H1 (cell line): ENCODE measurements around the gene CACNA2D3. TPM values are rescaled to one million over a fixed set of nuclear protein-coding genes. Genes with fewer than 3 reads are reported as not detected.

ENCODE experiments used
- CTCF ChIA-PET: fragments of 300-600 bp; sonication (Branson Sonifier 250); formaldehyde crosslinking; loops from one replicate; lab custom pipeline; 2021; ENCODE audit not compliant: partially characterized antibody; lab: Charles Lee
- POLR2A ChIA-PET: fragments of 300-600 bp; sonication (Branson Sonifier 250); formaldehyde crosslinking; loops from one replicate; lab custom pipeline; 2021; ENCODE audit warnings: inconsistent platforms; ENCODE audit not compliant: partially characterized antibody; lab: Charles Lee
- DNase-seq, 2 experiments: peaks; one replicate each; pipeline versions ENCODE4 v3.0.0 to v3.0.0-alpha.2; 2010 to 2022; ENCODE audit warnings: low spot score in 2 of 2, low read depth in 1 of 2, mixed read lengths in 1 of 2
- FAIRE-seq: peaks from 2 replicates; lab custom pipeline; 2011; peaks lifted over from hg19 to GRCh38; lab: Jason Lieb, UNC
- H2AFZ ChIP-seq: 2 replicates; pipeline ENCODE4 v1.8.1; 2012; ENCODE audit warnings: low read length, inconsistent platforms
- H2AK5ac ChIP-seq: 2 replicates; pipeline ENCODE4 v1.6.1; 2013; ENCODE audit warnings: low read depth, low read length
- H2BK120ac ChIP-seq: replicated peaks from 2 replicates; pipeline ENCODE3; 2013; ENCODE audit warnings: low read depth, low read length, inconsistent platforms
- H2BK12ac ChIP-seq: 2 replicates; pipeline ENCODE4 v1.6.1; 2013; ENCODE audit warnings: low read depth, low read length
- H2BK15ac ChIP-seq: 2 replicates; pipeline ENCODE4 v1.6.1; 2013; ENCODE audit warnings: low read length
- H2BK20ac ChIP-seq: 2 replicates; pipeline ENCODE4 v1.6.1; 2013; ENCODE audit warnings: low read length
- H2BK5ac ChIP-seq: 2 replicates; pipeline ENCODE4 v1.6.1; 2013; ENCODE audit warnings: low read depth, low read length
- H3K14ac ChIP-seq: 2 replicates; pipeline ENCODE4 v1.6.1; 2013; ENCODE audit warnings: inconsistent platforms; ENCODE audit not compliant: insufficient read length
- H3K18ac ChIP-seq: 2 replicates; pipeline ENCODE4 v1.6.1; 2013; ENCODE audit warnings: low read length; ENCODE audit errors: extremely low read depth
- H3K23ac ChIP-seq: 2 replicates; pipeline ENCODE4 v1.6.1; 2013; ENCODE audit warnings: inconsistent platforms; ENCODE audit not compliant: insufficient read length
- H3K23me2 ChIP-seq: 2 replicates; pipeline ENCODE4 v1.6.1; 2013; ENCODE audit warnings: low read depth, low read length
- H3K27ac ChIP-seq: 2 replicates; pipeline ENCODE4 v1.6.1; 2011; ENCODE audit warnings: low read depth, low read length, inconsistent platforms
- H3K27me3 ChIP-seq, 4 experiments: replicated peaks in 1 of 4; 1 replicate in 1 of 4; 2 replicates in 3 of 4; pipeline versions ENCODE4 v1.6.1 to v1.8.1; 2011 to 2013; ENCODE audit warnings: low read length in 3 of 4, mild to moderate bottlenecking in 3 of 4, inconsistent platforms in 2 of 4, mixed read lengths in 2 of 4, moderate library complexity in 1 of 4; ENCODE audit not compliant: control insufficient read depth in 3 of 4, insufficient read depth in 3 of 4; ENCODE audit errors: extremely low read depth in 1 of 4
- H3K36me3 ChIP-seq, 4 experiments: 2 replicates each; pipeline versions ENCODE4 v1.6.1 to v1.8.1; 2011 to 2013; ENCODE audit warnings: mild to moderate bottlenecking in 4 of 4, low read length in 3 of 4, moderate library complexity in 2 of 4, control low read depth in 1 of 4, inconsistent platforms in 1 of 4; ENCODE audit not compliant: insufficient read depth in 4 of 4, control insufficient read depth in 2 of 4
- H3K4ac ChIP-seq: replicated peaks from 2 replicates; pipeline ENCODE3; 2013; ENCODE audit warnings: low read length, low read depth, mixed read lengths, inconsistent platforms; ENCODE audit not compliant: insufficient read length
- H3K4me1 ChIP-seq, 4 experiments: replicated peaks in 1 of 4; 1 replicate in 1 of 4; 2 replicates in 3 of 4; pipeline versions ENCODE4 v1.6.1 to v1.8.1; 2011 to 2013; ENCODE audit warnings: low read length in 3 of 4, inconsistent platforms in 2 of 4, mixed read lengths in 1 of 4; ENCODE audit not compliant: insufficient read depth in 4 of 4, control insufficient read depth in 3 of 4
- H3K4me2 ChIP-seq, 2 experiments: 2 replicates each; pipeline versions ENCODE4 v1.6.1 to v1.8.1; 2011 to 2013; ENCODE audit warnings: low read depth in 2 of 2, low read length in 2 of 2, control low read depth in 1 of 2, inconsistent platforms in 1 of 2, mild to moderate bottlenecking in 1 of 2; ENCODE audit not compliant: insufficient read depth in 1 of 2
- H3K4me3 ChIP-seq, 4 experiments: fragments of 200-600, 300-600 bp in 1 of 4; sonication (generic), shearing (Covaris generic), sonication (Bioruptor Twin) in 1 of 4; 2 replicates each; pipeline versions ENCODE4 v1.5.1 to v1.8.1; 2011 to 2016; ENCODE audit warnings: low read length in 4 of 4, low read depth in 3 of 4, control low read depth in 2 of 4, inconsistent platforms in 2 of 4, mild to moderate bottlenecking in 2 of 4, mixed read lengths in 1 of 4, moderate library complexity in 1 of 4; ENCODE audit not compliant: insufficient read depth in 2 of 4; ENCODE audit errors: extremely low read depth in 1 of 4
- H3K56ac ChIP-seq: replicated peaks from 2 replicates; pipeline ENCODE3; 2013; ENCODE audit warnings: low read depth, mild to moderate bottlenecking, mixed read lengths, low read length, inconsistent platforms; ENCODE audit not compliant: insufficient read length
- H3K79me1 ChIP-seq: 2 replicates; pipeline ENCODE4 v1.6.1; 2013; ENCODE audit warnings: low read depth, low read length, control low read depth
- H3K79me2 ChIP-seq, 2 experiments: 2 replicates each; pipeline versions ENCODE4 v1.6.1 to v1.8.1; 2012 to 2013; ENCODE audit warnings: low read length in 2 of 2, mild to moderate bottlenecking in 2 of 2, inconsistent platforms in 1 of 2; ENCODE audit not compliant: insufficient read depth in 2 of 2, control insufficient read depth in 1 of 2
- H3K9ac ChIP-seq, 4 experiments: replicated peaks in 1 of 4; 1 replicate in 1 of 4; 2 replicates in 3 of 4; pipeline versions ENCODE4 v1.6.1 to v1.8.1; 2011 to 2013; ENCODE audit warnings: low read depth in 3 of 4, low read length in 3 of 4, control low read depth in 2 of 4, mild to moderate bottlenecking in 2 of 4, moderate library complexity in 2 of 4, inconsistent platforms in 1 of 4; ENCODE audit errors: extremely low read depth in 1 of 4
- H3K9me3 ChIP-seq, 2 experiments: 2 replicates each; pipeline versions ENCODE4 v1.6.1 to v1.8.1; 2012 to 2013; ENCODE audit warnings: mild to moderate bottlenecking in 2 of 2, moderate library complexity in 2 of 2, control low read depth in 1 of 2, inconsistent platforms in 1 of 2, low read depth in 1 of 2, low read length in 1 of 2, mixed read lengths in 1 of 2; ENCODE audit not compliant: insufficient read depth in 2 of 2
- H4K20me1 ChIP-seq, 2 experiments: replicated peaks in 1 of 2; 2 replicates each; pipeline versions ENCODE3 to v1.8.1; 2011 to 2013; ENCODE audit warnings: inconsistent platforms in 2 of 2, low read length in 2 of 2, mild to moderate bottlenecking in 1 of 2; ENCODE audit not compliant: insufficient read depth in 2 of 2, control insufficient read depth in 1 of 2
- H4K5ac ChIP-seq: 2 replicates; pipeline ENCODE4 v1.6.1; 2013; ENCODE audit warnings: low read length, low read depth, mixed read lengths, inconsistent platforms; ENCODE audit not compliant: insufficient read length
- H4K8ac ChIP-seq: 2 replicates; pipeline ENCODE4 v1.8.0; 2013; ENCODE audit warnings: mild to moderate bottlenecking, moderate library complexity, low read length, inconsistent platforms; ENCODE audit not compliant: insufficient read depth; ENCODE audit errors: extremely low read depth
- H4K91ac ChIP-seq: replicated peaks from 2 replicates; pipeline ENCODE3; 2013; ENCODE audit warnings: low read length, mixed read lengths, inconsistent platforms; ENCODE audit not compliant: insufficient read length
- BCL11A ChIP-seq, 2 experiments: IDR thresholded peaks; one replicate each; pipeline ENCODE4 v1.6.1; 2011; ENCODE audit warnings: low read depth in 2 of 2, low read length in 2 of 2, mild to moderate bottlenecking in 2 of 2
- CHD1 ChIP-seq: IDR thresholded peaks from 2 replicates; pipeline ENCODE4 v1.6.1; 2012; ENCODE audit warnings: low read depth, low read length, improper control_type of control experiment
- CREB1 ChIP-seq: IDR thresholded peaks from 2 replicates; pipeline ENCODE4 v1.6.1; 2012; ENCODE audit warnings: inconsistent platforms
- CTBP2 ChIP-seq: IDR thresholded peaks from 2 replicates; pipeline ENCODE4 v1.7.0; 2011; ENCODE audit warnings: borderline replicate concordance, mild to moderate bottlenecking, moderate library complexity, mixed read lengths, low read length; ENCODE audit not compliant: insufficient read depth, insufficient read length
- CTCF ChIP-seq, 3 experiments: IDR thresholded peaks; 1 replicate in 2 of 3; 2 replicates in 1 of 3; pipeline versions ENCODE4 v1.5.1 to v1.6.1; 2011; ENCODE audit warnings: low read length in 3 of 3, mild to moderate bottlenecking in 3 of 3, inconsistent platforms in 2 of 3, low read depth in 1 of 3, moderate library complexity in 1 of 3; ENCODE audit not compliant: insufficient read depth in 1 of 3; ENCODE audit errors: control extremely low read depth in 1 of 3
- HDAC2 ChIP-seq, 2 experiments: fragments of 300-600 bp in 1 of 2; sonication (generic) in 1 of 2; IDR thresholded peaks; 2 replicates each; pipeline ENCODE4 v1.6.1; 2011 to 2012; ENCODE audit warnings: low read depth in 2 of 2, low read length in 2 of 2, mild to moderate bottlenecking in 2 of 2, moderate library complexity in 2 of 2, borderline replicate concordance in 1 of 2, inconsistent platforms in 1 of 2
- HDAC6 ChIP-seq: IDR thresholded peaks from one replicate; pipeline ENCODE4 v1.7.1; 2012; ENCODE audit warnings: low read depth, mild to moderate bottlenecking, inconsistent platforms, low read length, moderate library complexity
- KDM5A ChIP-seq: fragments of 200-600 bp; IDR thresholded peaks from 2 replicates; pipeline ENCODE4 v1.7.1; 2012; ENCODE audit warnings: mild to moderate bottlenecking, low read length, inconsistent platforms, mixed read lengths
- POU5F1 ChIP-seq: IDR thresholded peaks from 2 replicates; pipeline ENCODE4 v1.6.1; 2011; ENCODE audit warnings: low read depth, mild to moderate bottlenecking, low read length, moderate library complexity
- SIN3A ChIP-seq, 2 experiments: IDR thresholded peaks in 1 of 2; conservative IDR thresholded peaks in 1 of 2; 2 replicates each; pipeline ENCODE4 v1.6.1; 2011 to 2012; ENCODE audit warnings: low read length in 2 of 2, improper control_type of control experiment in 1 of 2, low read depth in 1 of 2, mild to moderate bottlenecking in 1 of 2
- SRF ChIP-seq: IDR thresholded peaks from 2 replicates; pipeline ENCODE4 v1.6.1; 2011; ENCODE audit warnings: mild to moderate bottlenecking, low read depth, low read length, moderate library complexity
- WGBS, 2 experiments: shearing (Covaris generic) in 1 of 2; methylation state at CpG; one replicate each; pipeline versions ENCODE4 v1.1.6 to v1.1.7; 2013 to 2015; ENCODE audit warnings: low lambda C conversion rate in 2 of 2, mixed read lengths in 2 of 2, inconsistent platforms in 1 of 2, low coverage in 1 of 2, missing lambda C conversion rate in 1 of 2; ENCODE audit not compliant: insufficient replicate concordance in 2 of 2, insufficient coverage in 1 of 2, insufficient read length in 1 of 2; ENCODE audit errors: extremely low coverage in 1 of 2, missing lambda C conversion rate in 1 of 2; 5-methylcytosine and 5-hydroxymethylcytosine counted together
- polyA plus RNA-seq, 7 experiments: library from polyadenylated mRNA; depleted of rRNA in 3 of 7; stranded (reverse) in 5 of 7; unstranded in 2 of 7; fragments of >200 nt in 5 of 7; fragments of 200-250 nt in 2 of 7; gene quantifications; 1 replicate in 5 of 7; 2 replicates in 1 of 7; 4 replicates in 1 of 7; pipeline versions ENCODE4 v1.2.1 to v1.2.3, GENCODE V29; 2011 to 2013; ENCODE audit warnings: missing spikeins in 2 of 7, mixed read lengths in 2 of 7
- total RNA-seq: library from RNA; stranded (reverse); fragmentation: NEBNext Ultra II Directional; extraction: Animal tissue kit (Norgen Biotek cat#: 25700); gene quantifications from 2 replicates; pipeline ENCODE4 v1.2.1, GENCODE V29; 2021

Gene CACNA2D3
- total and polyA plus RNA-seq, 2 of the 8 experiments (the other 6 are each of a cell fraction or from before 2014, with no cell fraction given): 1.5 to 1.8 TPM

GRCh38 chr3:54537506-54537905, 415.2 kb downstream of the CACNA2D3 start:
- H2BK15ac ChIP-seq: no peak overlapping the region
- TF ChIP-seq SRF (no peak), CTCF (IDR thresholded peaks at IDR 0.05; ENCODE audit: control extremely low read depth in 1 of 3, insufficient read depth in 1 of 3, low read depth in 1 of 3, low read length in 3 of 3) (no peak), BCL11A (IDR thresholded peaks at IDR 0.05; ENCODE audit: low read depth in 2 of 2, low read length in 2 of 2) (no peak), SIN3A (conservative IDR thresholded peaks at IDR 0.05 in 1 of 2, IDR thresholded peaks at IDR 0.05 in 1 of 2; ENCODE audit: low read depth in 1 of 2, low read length in 2 of 2) (no peak), HDAC6 (no peak), HDAC2 (IDR thresholded peaks at IDR 0.05; ENCODE audit: borderline replicate concordance in 1 of 2, low read depth in 2 of 2, low read length in 2 of 2) (no peak), CTBP2 (no peak), CHD1 (no peak), CREB1 (no peak), KDM5A (no peak), POU5F1 (no peak)

More at GRCh38 chr3:54537506-54537905, 415.2 kb downstream of the CACNA2D3 start:
- ChIA-PET CTCF (interaction anchor here (0.6 to 4.2 kb wide), 21 partner anchors 8 to 541 kb away, joined by 3 to 23 read pairs (median 3); no protein-coding TSS in a partner anchor), POLR2A (interaction anchor here (1.0 to 5.9 kb wide), 3 partner anchors 14 to 92 kb away, joined by 3 to 49 read pairs (median 4); no protein-coding TSS in a partner anchor)
- Histone ChIP-seq H2BK20ac (no peak overlapping the region), H4K8ac (no peak overlapping the region), H3K27ac (no peak overlapping the region), H3K36me3 (no peaks in the 10 kb centered on the region), H3K79me2 (no peaks in the 10 kb centered on the region), H3K23me2 (peaks cover 2% of the 10 kb centered on the region; the same call in 1 of the 2 replicates), H3K18ac (no peak overlapping the region), H3K79me1 (no peaks in the 10 kb centered on the region), H4K91ac (no peak overlapping the region), H3K14ac (no peak overlapping the region), H2BK5ac (no peak overlapping the region), H4K5ac (no peak overlapping the region), H3K56ac (no peak overlapping the region), H4K20me1 (no peaks in the 10 kb centered on the region), H3K9ac (no peak overlapping the region; a peak in 1 of 7 replicates), H2AK5ac (no peak overlapping the region), H3K4me3 (no peak overlapping the region), H2BK12ac (no peak overlapping the region), H3K4me1 (peaks cover 0 to 1% (median 0%) of the 10 kb centered on the region in 4 experiments; a peak in 1 of 7 replicates), H3K9me3 (no peaks in the 10 kb centered on the region), H3K27me3 (no peaks in the 10 kb centered on the region), H3K4me2 (no peak overlapping the region), H2AFZ (no peak overlapping the region), H3K4ac (peak overlapping the region; percentile 65), H2BK120ac (no peak overlapping the region), H3K23ac (no peak overlapping the region)
- FAIRE-seq: no peak
- no peak for DNase-seq
- 93% methylated on average over 6 of the region's 6 CpGs; no CpG with 5 or more reads in 1 of the 2 experiments for WGBS, 2 experiments
